GM23338 (cell line): ENCODE data around the gene FNDC3B. TPM values are rescaled to one million over a fixed set of nuclear protein-coding genes. Genes with fewer than 3 reads are reported as not detected.

ENCODE experiments used
- ATAC-seq: fragments of 200-7000 bp; cut with Tn5 transposase; 3 replicates; pipeline ENCODE4 v1.9.1; 2020
- DNase-seq: peaks from one replicate; pipeline ENCODE4 v3.0.0-alpha.2; 2015; ENCODE audit warnings: low spot score
- H2AFZ ChIP-seq: fragments of 200-600 bp; sonication (generic); 2 replicates; pipeline ENCODE4 v1.8.0; 2016; ENCODE audit warnings: antibody characterized with exemption, mild to moderate bottlenecking, moderate library complexity
- H3F3A ChIP-seq: fragments of 200-600 bp; sonication (generic); replicated peaks from 2 replicates; pipeline ENCODE4 v1.8.0; 2017; ENCODE audit warnings: antibody characterized with exemption, mixed run types, low read depth
- H3K27ac ChIP-seq: fragments of 200-600 bp; sonication (generic); 2 replicates; pipeline ENCODE4 v1.6.1; 2016; ENCODE audit warnings: low read depth
- H3K27me3 ChIP-seq: fragments of 200-600 bp; sonication (generic); 2 replicates; pipeline ENCODE4 v1.8.0; 2016; ENCODE audit warnings: mild to moderate bottlenecking, mixed run types, moderate library complexity; ENCODE audit not compliant: insufficient read depth
- H3K36me3 ChIP-seq: fragments of 200-600 bp; sonication (generic); 2 replicates; pipeline ENCODE4 v1.8.0; 2016; ENCODE audit warnings: mild to moderate bottlenecking; ENCODE audit not compliant: insufficient read depth
- H3K4me1 ChIP-seq: fragments of 200-600 bp; sonication (generic); 2 replicates; pipeline ENCODE4 v1.8.0; 2016; ENCODE audit warnings: mild to moderate bottlenecking, moderate library complexity; ENCODE audit not compliant: insufficient read depth
- H3K4me2 ChIP-seq: fragments of 200-600 bp; sonication (generic); 2 replicates; pipeline ENCODE4 v1.7.1; 2017; ENCODE audit warnings: mixed run types
- H3K4me3 ChIP-seq: fragments of 200-600 bp; sonication (generic); 2 replicates; pipeline ENCODE4 v1.6.1; 2016; ENCODE audit warnings: mixed run types
- H3K79me2 ChIP-seq: fragments of 200-600 bp; sonication (generic); replicated peaks from 2 replicates; pipeline ENCODE4 v1.8.0; 2017; ENCODE audit warnings: mild to moderate bottlenecking; ENCODE audit not compliant: insufficient read depth
- H3K9me2 ChIP-seq: fragments of 200-600 bp; sonication (generic); 2 replicates; pipeline ENCODE4 v1.8.0; 2017; ENCODE audit not compliant: insufficient read depth
- H4K20me1 ChIP-seq: fragments of 200-600 bp; sonication (generic); replicated peaks from 2 replicates; pipeline ENCODE4 v1.8.0; 2017; ENCODE audit warnings: mild to moderate bottlenecking; ENCODE audit not compliant: insufficient read depth
- H3K27ac Mint-ChIP-seq: 2 replicates; pipeline ENCODE4 v1.8.0; 2020; ENCODE audit warnings: inconsistent platforms, mild to moderate bottlenecking, moderate library complexity, mixed read lengths
- H3K27me3 Mint-ChIP-seq: 3 replicates; pipeline ENCODE4 v1.8.0; 2022; ENCODE audit warnings: low read depth, mild to moderate bottlenecking, moderate library complexity, mixed read lengths, inconsistent platforms; ENCODE audit not compliant: insufficient read depth, poor library complexity
- H3K36me3 Mint-ChIP-seq: 3 replicates; pipeline ENCODE4 v1.8.0; 2021; ENCODE audit warnings: low read depth, mild to moderate bottlenecking, inconsistent platforms, moderate library complexity, mixed read lengths
- H3K4me1 Mint-ChIP-seq: 3 replicates; pipeline ENCODE4 v1.8.0; 2020; ENCODE audit warnings: mild to moderate bottlenecking, inconsistent platforms, mixed read lengths
- H3K4me3 Mint-ChIP-seq: 3 replicates; pipeline ENCODE4 v1.8.0; 2021; ENCODE audit warnings: moderate library complexity, mild to moderate bottlenecking, inconsistent platforms, mixed read lengths
- H3K9me3 Mint-ChIP-seq: 3 replicates; pipeline ENCODE4 v1.8.0; 2020; ENCODE audit warnings: moderate library complexity, mild to moderate bottlenecking, inconsistent platforms, mixed read lengths
- EZH2phosphoT487 ChIP-seq: fragments of 200-600 bp; sonication (generic); IDR thresholded peaks from one replicate; pipeline ENCODE4 v1.8.1; 2018; ENCODE audit warnings: antibody characterized with exemption; ENCODE audit not compliant: unreplicated experiment
- POLR2AphosphoS5 ChIP-seq: IDR thresholded peaks from 2 replicates; pipeline ENCODE4 v1.6.1; 2016; ENCODE audit warnings: antibody characterized with exemption, low read depth
- ZNF331 ChIP-seq: fragments of 250-450 bp; sonication (Bioruptor Pico); IDR thresholded peaks from 2 replicates; pipeline ENCODE4 v1.5.0; 2020; ENCODE audit warnings: low read depth, mild to moderate bottlenecking, moderate library complexity
- polyA plus RNA-seq: library from polyadenylated mRNA; unstranded; fragments of >200 nt; fragmentation: Nextera tagmentation; extraction: Ambion mirVana; gene quantifications from 2 replicates; pipeline ENCODE4 v1.2.1, GENCODE V29; 2016
- total RNA-seq: library from RNA; depleted of rRNA; stranded (reverse); fragments of >200 nt; shearing (Covaris generic); gene quantifications from 2 replicates; pipeline ENCODE4 v1.2.3, GENCODE V29; 2014
- TF ChIP-seq, protein P1 (sequence below), 2 experiments: fragments of 200-600 bp in 1 of 2; sonication (generic) in 1 of 2; conservative IDR thresholded peaks; 2 replicates each; pipeline versions ENCODE4 v1.5.1 to v1.6.1; 2016 to 2017; ENCODE audit warnings: antibody characterized with exemption in 2 of 2, low read depth in 2 of 2, mild to moderate bottlenecking in 2 of 2, moderate library complexity in 1 of 2
- TF ChIP-seq, protein P2 (sequence below): fragments of 250-450 bp; sonication (Bioruptor Pico); IDR thresholded peaks from 2 replicates; pipeline ENCODE4 v1.5.0; 2020; ENCODE audit warnings: mild to moderate bottlenecking, moderate library complexity
- TF ChIP-seq, protein P3 (sequence below): IDR thresholded peaks from one replicate; pipeline ENCODE4 v1.6.1; 2018; ENCODE audit warnings: antibody characterized with exemption; ENCODE audit not compliant: unreplicated experiment

FNDC3B gene
- total and polyA plus RNA-seq, 2 experiments from 2014 or later: 19.1 to 55.4 TPM

DNA sequence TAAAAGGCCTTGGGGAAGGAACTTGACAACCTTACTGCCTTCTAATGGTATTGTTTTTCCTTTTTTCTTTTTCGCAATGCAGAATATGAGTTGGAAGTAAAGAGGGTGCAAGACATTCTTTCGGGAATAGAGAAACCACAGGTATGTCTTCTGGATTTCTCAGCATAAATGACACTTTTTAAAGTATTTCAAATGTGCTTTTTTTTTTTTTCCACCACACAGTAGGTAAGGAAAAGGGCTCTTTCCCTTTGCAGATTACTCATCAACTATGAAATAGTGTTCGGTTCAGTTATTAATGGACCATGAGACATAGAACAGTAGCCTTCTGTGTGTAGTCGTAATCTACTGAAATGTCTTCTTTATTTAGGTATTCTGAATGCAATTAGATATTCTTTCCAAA, 246.5 kb downstream of the FNDC3B start (continued):
- TF ChIP-seq, protein P1, sequence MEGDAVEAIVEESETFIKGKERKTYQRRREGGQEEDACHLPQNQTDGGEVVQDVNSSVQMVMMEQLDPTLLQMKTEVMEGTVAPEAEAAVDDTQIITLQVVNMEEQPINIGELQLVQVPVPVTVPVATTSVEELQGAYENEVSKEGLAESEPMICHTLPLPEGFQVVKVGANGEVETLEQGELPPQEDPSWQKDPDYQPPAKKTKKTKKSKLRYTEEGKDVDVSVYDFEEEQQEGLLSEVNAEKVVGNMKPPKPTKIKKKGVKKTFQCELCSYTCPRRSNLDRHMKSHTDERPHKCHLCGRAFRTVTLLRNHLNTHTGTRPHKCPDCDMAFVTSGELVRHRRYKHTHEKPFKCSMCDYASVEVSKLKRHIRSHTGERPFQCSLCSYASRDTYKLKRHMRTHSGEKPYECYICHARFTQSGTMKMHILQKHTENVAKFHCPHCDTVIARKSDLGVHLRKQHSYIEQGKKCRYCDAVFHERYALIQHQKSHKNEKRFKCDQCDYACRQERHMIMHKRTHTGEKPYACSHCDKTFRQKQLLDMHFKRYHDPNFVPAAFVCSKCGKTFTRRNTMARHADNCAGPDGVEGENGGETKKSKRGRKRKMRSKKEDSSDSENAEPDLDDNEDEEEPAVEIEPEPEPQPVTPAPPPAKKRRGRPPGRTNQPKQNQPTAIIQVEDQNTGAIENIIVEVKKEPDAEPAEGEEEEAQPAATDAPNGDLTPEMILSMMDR (conservative IDR thresholded peaks at IDR 0.05; ENCODE audit: low read depth in 2 of 2): no peak
- TF ChIP-seq, protein P2, sequence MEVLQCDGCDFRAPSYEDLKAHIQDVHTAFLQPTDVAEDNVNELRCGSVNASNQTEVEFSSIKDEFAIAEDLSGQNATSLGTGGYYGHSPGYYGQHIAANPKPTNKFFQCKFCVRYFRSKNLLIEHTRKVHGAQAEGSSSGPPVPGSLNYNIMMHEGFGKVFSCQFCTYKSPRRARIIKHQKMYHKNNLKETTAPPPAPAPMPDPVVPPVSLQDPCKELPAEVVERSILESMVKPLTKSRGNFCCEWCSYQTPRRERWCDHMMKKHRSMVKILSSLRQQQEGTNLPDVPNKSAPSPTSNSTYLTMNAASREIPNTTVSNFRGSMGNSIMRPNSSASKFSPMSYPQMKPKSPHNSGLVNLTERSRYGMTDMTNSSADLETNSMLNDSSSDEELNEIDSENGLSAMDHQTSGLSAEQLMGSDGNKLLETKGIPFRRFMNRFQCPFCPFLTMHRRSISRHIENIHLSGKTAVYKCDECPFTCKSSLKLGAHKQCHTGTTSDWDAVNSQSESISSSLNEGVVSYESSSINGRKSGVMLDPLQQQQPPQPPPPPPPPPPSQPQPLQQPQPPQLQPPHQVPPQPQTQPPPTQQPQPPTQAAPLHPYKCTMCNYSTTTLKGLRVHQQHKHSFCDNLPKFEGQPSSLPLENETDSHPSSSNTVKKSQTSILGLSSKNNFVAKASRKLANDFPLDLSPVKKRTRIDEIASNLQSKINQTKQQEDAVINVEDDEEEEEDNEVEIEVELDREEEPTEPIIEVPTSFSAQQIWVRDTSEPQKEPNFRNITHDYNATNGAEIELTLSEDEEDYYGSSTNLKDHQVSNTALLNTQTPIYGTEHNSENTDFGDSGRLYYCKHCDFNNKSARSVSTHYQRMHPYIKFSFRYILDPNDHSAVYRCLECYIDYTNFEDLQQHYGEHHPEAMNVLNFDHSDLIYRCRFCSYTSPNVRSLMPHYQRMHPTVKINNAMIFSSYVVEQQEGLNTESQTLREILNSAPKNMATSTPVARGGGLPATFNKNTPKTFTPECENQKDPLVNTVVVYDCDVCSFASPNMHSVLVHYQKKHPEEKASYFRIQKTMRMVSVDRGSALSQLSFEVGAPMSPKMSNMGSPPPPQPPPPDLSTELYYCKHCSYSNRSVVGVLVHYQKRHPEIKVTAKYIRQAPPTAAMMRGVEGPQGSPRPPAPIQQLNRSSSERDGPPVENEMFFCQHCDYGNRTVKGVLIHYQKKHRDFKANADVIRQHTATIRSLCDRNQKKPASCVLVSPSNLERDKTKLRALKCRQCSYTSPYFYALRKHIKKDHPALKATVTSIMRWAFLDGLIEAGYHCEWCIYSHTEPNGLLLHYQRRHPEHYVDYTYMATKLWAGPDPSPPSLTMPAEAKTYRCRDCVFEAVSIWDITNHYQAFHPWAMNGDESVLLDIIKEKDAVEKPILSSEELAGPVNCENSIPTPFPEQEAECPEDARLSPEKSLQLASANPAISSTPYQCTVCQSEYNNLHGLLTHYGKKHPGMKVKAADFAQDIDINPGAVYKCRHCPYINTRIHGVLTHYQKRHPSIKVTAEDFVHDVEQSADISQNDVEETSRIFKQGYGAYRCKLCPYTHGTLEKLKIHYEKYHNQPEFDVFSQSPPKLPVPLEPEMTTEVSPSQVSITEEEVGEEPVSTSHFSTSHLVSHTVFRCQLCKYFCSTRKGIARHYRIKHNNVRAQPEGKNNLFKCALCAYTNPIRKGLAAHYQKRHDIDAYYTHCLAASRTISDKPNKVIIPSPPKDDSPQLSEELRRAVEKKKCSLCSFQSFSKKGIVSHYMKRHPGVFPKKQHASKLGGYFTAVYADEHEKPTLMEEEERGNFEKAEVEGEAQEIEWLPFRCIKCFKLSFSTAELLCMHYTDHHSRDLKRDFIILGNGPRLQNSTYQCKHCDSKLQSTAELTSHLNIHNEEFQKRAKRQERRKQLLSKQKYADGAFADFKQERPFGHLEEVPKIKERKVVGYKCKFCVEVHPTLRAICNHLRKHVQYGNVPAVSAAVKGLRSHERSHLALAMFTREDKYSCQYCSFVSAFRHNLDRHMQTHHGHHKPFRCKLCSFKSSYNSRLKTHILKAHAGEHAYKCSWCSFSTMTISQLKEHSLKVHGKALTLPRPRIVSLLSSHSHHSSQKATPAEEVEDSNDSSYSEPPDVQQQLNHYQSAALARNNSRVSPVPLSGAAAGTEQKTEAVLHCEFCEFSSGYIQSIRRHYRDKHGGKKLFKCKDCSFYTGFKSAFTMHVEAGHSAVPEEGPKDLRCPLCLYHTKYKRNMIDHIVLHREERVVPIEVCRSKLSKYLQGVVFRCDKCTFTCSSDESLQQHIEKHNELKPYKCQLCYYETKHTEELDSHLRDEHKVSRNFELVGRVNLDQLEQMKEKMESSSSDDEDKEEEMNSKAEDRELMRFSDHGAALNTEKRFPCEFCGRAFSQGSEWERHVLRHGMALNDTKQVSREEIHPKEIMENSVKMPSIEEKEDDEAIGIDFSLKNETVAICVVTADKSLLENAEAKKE (CRISPR knock-in tag): no peak
- no peak for TF ChIP-seq EZH2phosphoT487

DNA sequence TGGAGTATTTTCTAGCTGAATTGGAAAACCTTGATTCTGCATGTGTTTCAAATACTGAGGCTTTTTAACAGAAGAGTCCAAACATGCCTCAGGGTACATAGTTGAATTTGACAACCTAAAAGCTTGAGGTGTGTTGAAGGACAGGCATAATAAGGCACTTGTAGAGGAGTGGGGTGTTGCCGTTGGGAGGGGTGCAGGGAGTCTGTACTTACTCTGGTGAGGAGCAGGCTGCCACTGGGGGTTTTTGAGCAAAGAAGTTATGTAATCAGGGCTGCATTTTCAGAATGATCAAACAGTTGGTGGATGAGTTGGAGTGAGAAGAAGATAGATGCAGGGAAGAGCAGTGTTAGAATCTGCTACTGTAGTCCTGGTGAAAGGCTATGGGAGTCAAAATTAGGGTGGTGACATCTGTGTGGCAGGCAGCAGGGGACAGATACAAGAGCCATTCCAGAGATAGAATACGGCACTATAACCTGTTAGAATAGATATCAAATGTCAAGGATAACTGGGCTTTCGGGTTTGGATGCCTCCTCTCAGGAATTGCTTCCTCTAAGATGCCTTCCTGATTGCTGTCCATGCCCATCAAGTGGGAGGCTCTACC, 247.3 kb downstream of the FNDC3B start:
- Mint-ChIP-seq H3K27ac (peak overlapping the region; percentile 3), H3K4me3 (no peak overlapping the region), H3K36me3 (peaks cover 6% of the 10 kb centered on the region; the same call in 2 of the 3 replicates), H3K27me3 (no peaks in the 10 kb centered on the region), H3K9me3 (no peaks in the 10 kb centered on the region; the same call in 2 of the 3 replicates), H3K4me1 (peaks cover 14% of the 10 kb centered on the region)
- H3K9me2 ChIP-seq: no peaks in the 10 kb centered on the region
- H3K36me3 ChIP-seq: no peaks in the 10 kb centered on the region; the same call in 1 of the 2 replicates
- no peak for ATAC-seq
- H3K4me3 ChIP-seq: no peak overlapping the region
- no peak for DNase-seq
- no peak overlapping the region for H3K27ac ChIP-seq
- H3K4me2 ChIP-seq: no peak overlapping the region
- no peak overlapping the region for H2AFZ ChIP-seq
- H3K4me1 ChIP-seq: no peaks in the 10 kb centered on the region
- no peaks in the 10 kb centered on the region for H3K27me3 ChIP-seq
- no peaks in the 10 kb centered on the region; the same call in 1 of the 2 replicates for H4K20me1 ChIP-seq
- H3K79me2 ChIP-seq: peaks cover 10% of the 10 kb centered on the region
- H3F3A ChIP-seq: no peaks in the 10 kb centered on the region
- TF ChIP-seq EZH2phosphoT487 (no peak), POLR2AphosphoS5 (no peak), ZNF331 (CRISPR knock-in tag) (no peak)
- TF ChIP-seq, protein P3, sequence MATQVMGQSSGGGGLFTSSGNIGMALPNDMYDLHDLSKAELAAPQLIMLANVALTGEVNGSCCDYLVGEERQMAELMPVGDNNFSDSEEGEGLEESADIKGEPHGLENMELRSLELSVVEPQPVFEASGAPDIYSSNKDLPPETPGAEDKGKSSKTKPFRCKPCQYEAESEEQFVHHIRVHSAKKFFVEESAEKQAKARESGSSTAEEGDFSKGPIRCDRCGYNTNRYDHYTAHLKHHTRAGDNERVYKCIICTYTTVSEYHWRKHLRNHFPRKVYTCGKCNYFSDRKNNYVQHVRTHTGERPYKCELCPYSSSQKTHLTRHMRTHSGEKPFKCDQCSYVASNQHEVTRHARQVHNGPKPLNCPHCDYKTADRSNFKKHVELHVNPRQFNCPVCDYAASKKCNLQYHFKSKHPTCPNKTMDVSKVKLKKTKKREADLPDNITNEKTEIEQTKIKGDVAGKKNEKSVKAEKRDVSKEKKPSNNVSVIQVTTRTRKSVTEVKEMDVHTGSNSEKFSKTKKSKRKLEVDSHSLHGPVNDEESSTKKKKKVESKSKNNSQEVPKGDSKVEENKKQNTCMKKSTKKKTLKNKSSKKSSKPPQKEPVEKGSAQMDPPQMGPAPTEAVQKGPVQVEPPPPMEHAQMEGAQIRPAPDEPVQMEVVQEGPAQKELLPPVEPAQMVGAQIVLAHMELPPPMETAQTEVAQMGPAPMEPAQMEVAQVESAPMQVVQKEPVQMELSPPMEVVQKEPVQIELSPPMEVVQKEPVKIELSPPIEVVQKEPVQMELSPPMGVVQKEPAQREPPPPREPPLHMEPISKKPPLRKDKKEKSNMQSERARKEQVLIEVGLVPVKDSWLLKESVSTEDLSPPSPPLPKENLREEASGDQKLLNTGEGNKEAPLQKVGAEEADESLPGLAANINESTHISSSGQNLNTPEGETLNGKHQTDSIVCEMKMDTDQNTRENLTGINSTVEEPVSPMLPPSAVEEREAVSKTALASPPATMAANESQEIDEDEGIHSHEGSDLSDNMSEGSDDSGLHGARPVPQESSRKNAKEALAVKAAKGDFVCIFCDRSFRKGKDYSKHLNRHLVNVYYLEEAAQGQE: no peak
